Thoracic aorta (tissue), 2 donors: ENCODE results near the gene ADAT2. TPM values are rescaled to one million over a fixed set of nuclear protein-coding genes. Genes with fewer than 3 reads are reported as not detected.

Experiments
- ATAC-seq: fragments of 150-250 bp; one replicate; pipeline ENCODE4 v1.8.0; 2017; ENCODE audit warnings: low read depth; ENCODE audit not compliant: insufficient number of reproducible peaks, low FRiP score
- DNase-seq: peaks from one replicate; pipeline ENCODE4 v3.0.0-alpha.2; 2020; ENCODE audit warnings: low spot score
- H3K27ac ChIP-seq, 2 donors: fragments of 200-600 bp; sonication (generic); 1 replicate in 1 of 2; 2 replicates in 1 of 2; pipeline ENCODE4 v1.5.1; 2016; ENCODE audit warnings: mild to moderate bottlenecking in 2 of 2, moderate library complexity in 2 of 2
- H3K27me3 ChIP-seq: fragments of 200-600 bp; sonication (generic); replicated peaks from 2 replicates; pipeline ENCODE4 v1.6.0; 2016; ENCODE audit warnings: mild to moderate bottlenecking; ENCODE audit not compliant: insufficient read depth
- H3K36me3 ChIP-seq: fragments of 200-600 bp; sonication (generic); one replicate; pipeline ENCODE4 v1.5.1; 2016
- H3K4me1 ChIP-seq, 2 donors: fragments of 200-600 bp; sonication (generic); 1 replicate in 1 of 2; 2 replicates in 1 of 2; pipeline versions ENCODE4 v1.5.1 to v1.6.0; 2016; ENCODE audit warnings: low read depth in 2 of 2, mild to moderate bottlenecking in 1 of 2; ENCODE audit not compliant: control insufficient read depth in 1 of 2
- H3K4me3 ChIP-seq: fragments of 200-600 bp; sonication (generic); 2 replicates; pipeline ENCODE4 v1.5.1; 2016; ENCODE audit warnings: mild to moderate bottlenecking
- H3K9me3 ChIP-seq: fragments of 200-600 bp; sonication (generic); 2 replicates; pipeline ENCODE4 v1.5.1; 2016
- total RNA-seq, 2 donors: library from RNA; depleted of rRNA; stranded (reverse); fragments of >200 nt; gene quantifications; one replicate each; pipeline versions ENCODE4 v1.1.0 to v1.2.3, GENCODE V29; 2016
- TF ChIP-seq, protein P1 (sequence below): fragments of 200-600 bp; sonication (generic); IDR thresholded peaks from one replicate; pipeline ENCODE4 v1.5.1; 2019; ENCODE audit warnings: antibody characterized with exemption

ADAT2 gene
- total RNA-seq, 2 donors from 2014 or later: 11.2 to 12.3 TPM

DNA sequence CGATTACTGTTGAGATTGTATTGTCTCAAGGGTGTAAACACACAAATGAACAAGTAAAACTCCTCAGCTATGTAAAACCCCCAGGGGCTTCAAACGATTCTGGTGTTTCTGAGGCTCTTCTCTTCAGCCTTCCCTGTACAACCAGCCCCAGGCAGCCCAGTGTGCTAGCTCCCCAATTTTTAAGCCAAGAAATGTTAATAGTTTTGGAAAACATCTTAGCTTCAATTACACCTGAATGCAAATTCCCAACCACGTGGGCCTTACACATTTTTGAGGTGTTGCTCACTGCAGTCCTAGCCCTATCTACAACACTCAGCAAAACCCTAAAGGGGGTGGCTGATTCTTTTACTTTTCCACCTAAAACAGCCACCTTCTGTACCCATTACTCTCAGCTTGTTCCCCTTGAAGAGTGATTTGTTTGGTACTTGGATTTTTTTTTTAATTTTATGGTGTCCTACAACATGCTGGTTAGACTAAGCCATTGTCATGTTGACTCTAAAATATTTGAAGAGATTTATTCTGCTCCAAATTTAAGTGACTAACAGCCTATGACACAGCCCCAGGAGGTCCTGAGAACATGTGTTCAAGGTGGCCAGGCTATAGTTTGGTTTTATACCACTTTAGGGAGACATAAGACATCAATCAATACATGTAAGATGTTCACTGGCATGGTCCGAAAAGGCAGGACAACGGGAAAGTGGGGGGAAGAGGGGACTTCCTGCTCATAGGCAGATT, 48.7 kb downstream of the ADAT2 start:
- Histone ChIP-seq H3K27me3 (no peaks in the 10 kb centered on the region), H3K36me3 (no peaks in the 10 kb centered on the region), H3K27ac (peak overlapping the region in 1 of 2 donors; percentile 72), H3K4me1 (peaks cover 31 to 88% of the 10 kb centered on the region in 2 donors), H3K4me3 (no peak overlapping the region), H3K9me3 (no peaks in the 10 kb centered on the region)
- DNase-seq: no peak
- ATAC-seq: no peak
- TF ChIP-seq, protein P1, sequence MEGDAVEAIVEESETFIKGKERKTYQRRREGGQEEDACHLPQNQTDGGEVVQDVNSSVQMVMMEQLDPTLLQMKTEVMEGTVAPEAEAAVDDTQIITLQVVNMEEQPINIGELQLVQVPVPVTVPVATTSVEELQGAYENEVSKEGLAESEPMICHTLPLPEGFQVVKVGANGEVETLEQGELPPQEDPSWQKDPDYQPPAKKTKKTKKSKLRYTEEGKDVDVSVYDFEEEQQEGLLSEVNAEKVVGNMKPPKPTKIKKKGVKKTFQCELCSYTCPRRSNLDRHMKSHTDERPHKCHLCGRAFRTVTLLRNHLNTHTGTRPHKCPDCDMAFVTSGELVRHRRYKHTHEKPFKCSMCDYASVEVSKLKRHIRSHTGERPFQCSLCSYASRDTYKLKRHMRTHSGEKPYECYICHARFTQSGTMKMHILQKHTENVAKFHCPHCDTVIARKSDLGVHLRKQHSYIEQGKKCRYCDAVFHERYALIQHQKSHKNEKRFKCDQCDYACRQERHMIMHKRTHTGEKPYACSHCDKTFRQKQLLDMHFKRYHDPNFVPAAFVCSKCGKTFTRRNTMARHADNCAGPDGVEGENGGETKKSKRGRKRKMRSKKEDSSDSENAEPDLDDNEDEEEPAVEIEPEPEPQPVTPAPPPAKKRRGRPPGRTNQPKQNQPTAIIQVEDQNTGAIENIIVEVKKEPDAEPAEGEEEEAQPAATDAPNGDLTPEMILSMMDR: no peak

DNA sequence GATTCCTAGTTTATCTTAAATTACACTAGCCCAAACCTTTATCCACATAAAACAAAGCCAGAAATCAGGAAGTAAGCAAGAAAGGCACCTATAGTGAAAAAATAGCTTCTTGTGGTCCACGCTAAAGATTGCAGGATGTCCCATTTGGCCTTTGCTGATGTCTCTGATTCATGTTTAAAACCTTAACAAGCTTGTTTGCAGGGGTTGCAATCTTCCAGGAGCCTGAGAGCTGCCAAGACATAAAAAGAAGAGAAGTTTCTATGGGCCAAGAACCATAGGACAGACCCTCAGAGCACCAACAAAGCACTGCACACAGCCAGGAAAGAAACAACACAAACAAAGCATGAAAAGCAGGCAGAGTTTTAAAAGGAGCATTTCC, 49.4 kb downstream of the ADAT2 start:
- Histone ChIP-seq H3K4me3 (no peak overlapping the region), H3K36me3 (no peaks in the 10 kb centered on the region), H3K4me1 (peaks cover 24 to 87% of the 10 kb centered on the region in 2 donors), H3K27ac (peak overlapping the region; percentile 58 to 72), H3K27me3 (no peaks in the 10 kb centered on the region), H3K9me3 (no peaks in the 10 kb centered on the region)
- DNase-seq (no peak), ATAC-seq (no peak)
- TF ChIP-seq, protein P1: no peak

DNA sequence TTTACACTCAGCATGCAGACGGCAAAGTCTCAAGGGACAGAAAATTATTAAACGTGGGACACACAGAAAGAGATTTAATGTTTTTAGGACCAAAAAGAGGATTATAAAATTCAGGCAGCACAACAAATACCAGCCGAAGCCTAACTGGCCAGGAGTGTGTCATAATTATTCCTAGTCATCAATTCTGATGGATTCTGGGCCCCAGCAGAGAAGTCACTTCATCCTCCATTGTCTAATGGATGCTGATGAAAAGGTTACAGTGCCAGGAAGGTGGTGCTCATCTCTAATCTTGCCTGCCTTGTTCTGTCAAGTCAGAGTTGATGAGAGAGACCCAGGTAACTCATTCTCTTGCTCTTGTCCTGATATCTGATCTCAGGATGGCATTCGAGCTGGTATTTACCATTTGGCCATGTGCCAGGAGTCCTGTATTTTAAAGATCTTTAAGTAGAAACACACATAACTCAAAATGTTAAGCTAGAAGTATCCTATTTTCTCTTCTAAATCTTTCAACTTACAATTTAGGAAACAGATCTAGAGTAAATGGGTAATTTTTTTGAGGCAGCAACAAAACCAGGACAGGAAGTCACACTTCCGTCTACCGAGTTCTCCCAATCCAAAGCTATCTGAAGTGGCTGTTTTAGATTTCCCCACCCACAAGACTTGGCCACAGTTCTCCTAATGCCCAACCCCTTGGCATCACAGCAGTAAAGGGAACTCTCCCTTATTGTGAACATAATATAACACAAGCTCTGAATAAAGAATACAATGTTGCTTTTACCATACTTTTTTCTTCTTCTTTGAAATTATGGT, 50.0 kb downstream of the ADAT2 start:
- Histone ChIP-seq H3K27ac (peak overlapping the region; percentile 58 to 72), H3K4me3 (no peak overlapping the region), H3K27me3 (no peaks in the 10 kb centered on the region), H3K4me1 (peaks cover 23 to 83% of the 10 kb centered on the region in 2 donors), H3K9me3 (no peaks in the 10 kb centered on the region), H3K36me3 (no peaks in the 10 kb centered on the region)
- no peak for DNase-seq
- ATAC-seq: peak; percentile 51
- TF ChIP-seq, protein P1: no peak

DNA sequence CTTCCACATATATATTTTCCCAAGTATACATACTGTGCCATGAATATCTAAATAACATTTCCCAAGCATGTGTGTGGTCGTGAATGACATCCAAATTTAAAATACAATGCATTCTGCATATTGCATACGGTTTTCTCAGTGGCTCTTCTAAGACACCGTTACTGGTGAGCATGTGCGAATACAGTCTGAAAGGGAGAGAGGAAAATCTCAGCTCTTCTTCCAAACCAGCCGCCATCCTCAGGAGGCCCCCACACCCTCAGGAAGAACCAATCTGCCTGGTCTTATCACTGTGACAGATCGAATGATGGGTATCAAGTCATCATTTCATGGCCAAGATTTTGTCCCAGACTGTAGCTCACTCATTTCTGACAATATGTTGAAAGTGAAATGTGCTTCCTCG, 50.7 kb downstream of the ADAT2 start:
- H3K27ac ChIP-seq: peak overlapping the region; percentile 58 to 72

DNA sequence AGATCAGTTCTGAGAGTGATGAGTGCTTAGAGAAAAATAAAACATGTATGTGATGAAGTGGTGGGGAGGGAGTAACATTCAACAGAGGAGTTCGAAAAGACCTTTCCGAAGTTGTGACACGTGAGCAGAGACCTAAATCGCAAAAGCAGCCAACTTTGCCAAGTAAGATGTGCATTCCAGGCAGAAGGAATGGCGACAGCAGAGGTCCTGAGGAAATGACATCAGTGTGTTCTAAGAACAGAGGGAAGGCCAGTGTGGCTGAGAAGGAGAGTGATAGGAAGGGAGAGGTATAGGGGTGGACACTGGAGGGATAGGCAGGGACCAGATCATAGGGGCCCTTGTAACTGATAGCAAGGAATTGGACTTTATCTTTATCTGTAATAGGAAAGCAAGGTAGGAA, 51.3 kb downstream of the ADAT2 start:
- H3K27ac ChIP-seq: peak overlapping the region; percentile 61 to 72
- H3K36me3 ChIP-seq: no peaks in the 10 kb centered on the region
- H3K4me1 ChIP-seq: peaks cover 13 to 70% of the 10 kb centered on the region in 2 donors
- no peak overlapping the region for H3K4me3 ChIP-seq
- H3K27me3 ChIP-seq: no peaks in the 10 kb centered on the region
- no peaks in the 10 kb centered on the region for H3K9me3 ChIP-seq
- TF ChIP-seq, protein P1: no peak
- no peak for DNase-seq
- ATAC-seq: no peak

More for the DNA sequence above, 50.7 kb downstream of the ADAT2 start:
- no peak for DNase-seq
- Histone ChIP-seq H3K36me3 (no peaks in the 10 kb centered on the region), H3K27me3 (no peaks in the 10 kb centered on the region), H3K4me3 (no peak overlapping the region), H3K4me1 (peaks cover 17 to 76% of the 10 kb centered on the region in 2 donors), H3K9me3 (no peaks in the 10 kb centered on the region)
- TF ChIP-seq, protein P1: no peak
- no peak for ATAC-seq
